ENCODE results near the gene C15orf61. TPM values are rescaled to one million over a fixed set of nuclear protein-coding genes. Genes with fewer than 3 reads are reported as not detected.

C15orf61 gene
- total and polyA plus RNA-seq, 10 donors: 0.87 to 10.0 (median 3.4) TPM

DNA sequence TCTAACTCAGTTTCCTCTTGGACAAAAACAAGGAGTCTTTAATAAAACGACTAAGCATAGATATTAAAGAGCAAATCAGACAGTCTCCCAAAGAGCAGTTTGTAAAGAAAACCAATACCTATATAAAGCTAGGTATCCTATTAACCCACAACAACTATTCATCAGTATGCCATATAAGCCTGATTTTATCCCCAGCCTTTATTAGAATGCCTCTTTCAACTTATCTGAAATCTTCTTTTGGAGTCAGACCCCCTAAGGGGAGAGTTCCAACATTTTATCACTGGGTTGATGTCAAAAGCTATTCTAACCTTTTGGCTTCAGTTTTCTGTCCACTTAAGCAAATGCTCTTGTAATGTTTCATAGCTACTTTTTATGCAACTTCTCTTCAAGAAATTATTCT is 39.4 kb downstream of the C15orf61 start:
- Histone ChIP-seq H3K4me3 (no peak overlapping the region), H3K36me3 (peaks cover 0 to 57% (median 7%) of the 10 kb centered on the region in 6 donors), H3K9me3 (peaks cover 0 to 5% (median 0%) of the 10 kb centered on the region in 8 donors), H3K27me3 (replicated peaks in 1 of 7) (no peaks in the 10 kb centered on the region), H3K27ac (no peak overlapping the region), H3K4me1 (peaks cover 2 to 16% (median 6%) of the 10 kb centered on the region in 6 donors)
- DNase-seq: no peak
- WGBS, 5 donors: 83 to 97% (median 94%) methylated on average over 1 of the region's 1 CpG
- no peak for TF ChIP-seq POLR2A (IDR thresholded peaks at IDR 0.05)
- TF ChIP-seq, protein P1, sequence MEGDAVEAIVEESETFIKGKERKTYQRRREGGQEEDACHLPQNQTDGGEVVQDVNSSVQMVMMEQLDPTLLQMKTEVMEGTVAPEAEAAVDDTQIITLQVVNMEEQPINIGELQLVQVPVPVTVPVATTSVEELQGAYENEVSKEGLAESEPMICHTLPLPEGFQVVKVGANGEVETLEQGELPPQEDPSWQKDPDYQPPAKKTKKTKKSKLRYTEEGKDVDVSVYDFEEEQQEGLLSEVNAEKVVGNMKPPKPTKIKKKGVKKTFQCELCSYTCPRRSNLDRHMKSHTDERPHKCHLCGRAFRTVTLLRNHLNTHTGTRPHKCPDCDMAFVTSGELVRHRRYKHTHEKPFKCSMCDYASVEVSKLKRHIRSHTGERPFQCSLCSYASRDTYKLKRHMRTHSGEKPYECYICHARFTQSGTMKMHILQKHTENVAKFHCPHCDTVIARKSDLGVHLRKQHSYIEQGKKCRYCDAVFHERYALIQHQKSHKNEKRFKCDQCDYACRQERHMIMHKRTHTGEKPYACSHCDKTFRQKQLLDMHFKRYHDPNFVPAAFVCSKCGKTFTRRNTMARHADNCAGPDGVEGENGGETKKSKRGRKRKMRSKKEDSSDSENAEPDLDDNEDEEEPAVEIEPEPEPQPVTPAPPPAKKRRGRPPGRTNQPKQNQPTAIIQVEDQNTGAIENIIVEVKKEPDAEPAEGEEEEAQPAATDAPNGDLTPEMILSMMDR (IDR thresholded peaks at IDR 0.05 in 8 of 11, conservative IDR thresholded peaks at IDR 0.05 in 3 of 11): no peak
- TF ChIP-seq POLR2AphosphoS5 (IDR thresholded peaks at IDR 0.05): no peak
- intact Hi-C loops (cut with DNase I; ENCODE audit: low total_unique reads): no loop called here

DNA sequence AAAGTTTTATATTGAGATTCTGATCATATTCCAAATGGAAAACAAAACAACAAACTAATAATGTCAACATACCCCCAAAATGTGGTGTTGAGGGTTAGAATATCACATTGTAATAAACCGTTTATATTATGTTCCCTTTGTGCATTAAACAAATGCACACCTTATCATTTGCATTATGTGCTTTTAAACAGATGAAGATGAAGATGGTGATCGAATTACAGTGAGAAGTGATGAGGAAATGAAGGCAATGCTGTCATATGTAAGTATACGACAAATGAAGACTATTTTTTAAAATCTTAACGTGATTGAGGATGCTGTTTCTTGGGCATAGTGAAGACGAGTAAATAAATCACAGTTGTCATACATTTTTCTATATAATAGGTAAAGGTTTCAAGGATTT is 42.2 kb downstream of the C15orf61 start:
- no peak overlapping the region for H3K4me3 ChIP-seq
- WGBS, 5 donors: 92 to 95% (median 92%) methylated on average over 5 of the region's 5 CpGs
- DNase-seq: no peak
- no peaks in the 10 kb centered on the region for H3K27me3 ChIP-seq (replicated peaks in 1 of 7)
- TF ChIP-seq, protein P1 (IDR thresholded peaks at IDR 0.05 in 8 of 11, conservative IDR thresholded peaks at IDR 0.05 in 3 of 11): no peak
- TF ChIP-seq POLR2AphosphoS5 (IDR thresholded peaks at IDR 0.05) (no peak), POLR2A (IDR thresholded peaks at IDR 0.05) (no peak)
- H3K4me1 ChIP-seq: peaks cover 2 to 12% (median 6%) of the 10 kb centered on the region in 6 donors
- intact Hi-C loops (cut with DNase I; ENCODE audit: low total_unique reads): no loop called here
- peaks cover 0 to 2% (median 0%) of the 10 kb centered on the region in 8 donors for H3K9me3 ChIP-seq
- H3K27ac ChIP-seq: no peak overlapping the region
- peaks cover 0 to 32% (median 6%) of the 10 kb centered on the region in 6 donors for H3K36me3 ChIP-seq

DNA sequence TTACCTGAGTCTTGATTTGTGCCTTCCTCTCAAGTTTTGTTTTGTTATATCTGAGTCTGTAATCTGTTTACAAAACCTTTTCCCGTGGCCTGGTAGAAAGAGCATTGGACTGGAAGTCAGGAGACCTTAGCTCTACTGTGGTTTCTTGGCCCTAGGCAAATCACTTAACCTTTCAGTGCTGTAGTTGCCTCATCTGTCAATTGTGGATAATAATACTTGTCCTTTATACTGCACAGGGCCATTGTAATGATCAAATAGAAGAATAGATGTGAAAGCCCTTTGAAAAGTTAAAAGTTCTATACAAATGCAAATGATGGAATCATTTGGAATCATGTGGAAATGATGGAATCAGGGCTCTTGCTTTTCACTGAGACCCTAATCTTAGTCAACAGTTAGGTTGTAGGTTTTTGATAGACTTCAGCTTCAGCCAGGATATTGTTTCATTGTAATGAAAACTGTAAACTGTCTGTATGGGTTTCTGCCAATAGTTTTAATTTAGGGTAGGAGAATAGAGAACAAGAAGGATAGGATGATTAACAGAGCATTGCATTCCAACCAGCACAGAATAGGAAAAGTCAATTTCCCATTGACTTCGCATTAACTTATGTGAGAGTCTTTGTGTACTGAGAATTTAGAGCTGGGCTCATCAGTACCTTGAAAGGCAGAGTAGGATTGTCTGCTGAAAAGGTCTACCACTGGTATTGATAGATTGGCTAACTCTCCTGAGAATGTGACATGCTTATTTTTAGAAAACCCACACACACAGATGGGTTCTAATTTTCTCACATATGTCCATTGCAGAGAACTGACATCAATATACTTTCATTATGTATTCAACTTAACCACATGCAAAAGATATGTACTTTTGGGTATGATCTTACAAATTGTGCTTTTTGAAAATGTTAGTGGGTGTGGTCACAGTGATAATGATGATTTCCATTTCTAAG is 43.4 kb downstream of the C15orf61 start:
- Histone ChIP-seq H3K4me1 (peaks cover 2 to 14% (median 6%) of the 10 kb centered on the region in 6 donors), H3K4me3 (no peak overlapping the region), H3K27me3 (replicated peaks in 1 of 7) (no peaks in the 10 kb centered on the region), H3K36me3 (peaks cover 0 to 31% (median 0%) of the 10 kb centered on the region in 6 donors), H3K9me3 (no peaks in the 10 kb centered on the region), H3K27ac (no peak overlapping the region)
- intact Hi-C loops (cut with DNase I; ENCODE audit: low total_unique reads): no loop called here
- TF ChIP-seq POLR2AphosphoS5 (IDR thresholded peaks at IDR 0.05) (no peak), POLR2A (IDR thresholded peaks at IDR 0.05) (no peak)
- TF ChIP-seq, protein P1 (IDR thresholded peaks at IDR 0.05 in 8 of 11, conservative IDR thresholded peaks at IDR 0.05 in 3 of 11): no peak
- 64 to 87% (median 84%) methylated on average over 2 of the region's 2 CpGs for WGBS, 5 donors
- no peak for DNase-seq

DNA sequence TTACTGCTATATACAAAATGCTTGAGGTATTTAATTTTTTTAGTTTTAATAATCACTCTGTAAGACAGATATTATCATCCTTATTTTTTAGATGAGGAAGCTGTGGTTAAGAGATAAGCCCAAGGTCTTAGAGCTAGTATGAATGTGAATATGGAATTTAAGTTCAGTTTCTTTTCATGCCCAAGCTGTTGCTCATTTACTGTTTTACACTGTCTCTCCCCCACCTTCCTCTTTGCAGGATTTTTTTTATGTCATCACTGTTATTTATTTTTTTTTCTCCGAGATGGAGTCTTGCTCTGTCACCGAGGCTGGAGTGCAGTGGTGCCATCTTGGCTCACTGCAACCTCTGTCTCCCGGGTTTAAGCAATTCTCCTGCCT is 44.0 kb downstream of the C15orf61 start:
- Histone ChIP-seq H3K4me1 (peaks cover 2 to 16% (median 6%) of the 10 kb centered on the region in 6 donors), H3K27me3 (replicated peaks in 1 of 7) (no peaks in the 10 kb centered on the region), H3K27ac (no peak overlapping the region), H3K36me3 (peaks cover 0 to 35% (median 0%) of the 10 kb centered on the region in 6 donors), H3K9me3 (no peaks in the 10 kb centered on the region), H3K4me3 (no peak overlapping the region)
- 50 to 56% (median 52%) methylated on average over 3 of the region's 3 CpGs for WGBS, 5 donors
- TF ChIP-seq POLR2A (IDR thresholded peaks at IDR 0.05): no peak
- TF ChIP-seq, protein P1 (IDR thresholded peaks at IDR 0.05 in 8 of 11, conservative IDR thresholded peaks at IDR 0.05 in 3 of 11): no peak
- no peak for TF ChIP-seq POLR2AphosphoS5 (IDR thresholded peaks at IDR 0.05)
- intact Hi-C loops (cut with DNase I; ENCODE audit: low total_unique reads): no loop called here
- DNase-seq: no peak

All from spleen (tissue), 11 donors.